Measurements from ENCODE around the gene TET1.
"Not testable (repeated sequence)": the region's sequence is repeated elsewhere in the genome, so short reads cannot be mapped to it uniquely, and the experiment has no call there.

The TET1 gene

DNA sequence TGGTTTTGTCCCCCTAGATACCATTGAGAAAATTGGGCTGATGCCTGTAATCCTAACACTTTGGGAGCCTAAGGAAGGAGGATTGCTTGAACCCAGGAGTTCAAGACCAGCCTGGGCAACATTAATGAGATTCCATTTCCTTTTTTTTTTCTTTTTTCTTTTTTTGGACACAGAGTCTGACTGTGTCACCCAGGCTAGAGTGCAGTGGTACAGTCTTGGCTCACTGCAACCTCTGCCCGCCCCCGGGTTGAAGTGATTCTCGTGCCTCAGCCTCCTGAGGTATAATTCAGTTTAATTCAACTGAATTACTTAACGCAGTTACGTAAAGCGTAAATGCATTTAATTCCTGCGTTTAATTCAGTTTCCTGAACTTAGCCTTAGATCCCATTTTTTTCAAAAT is 174.2 kb downstream of the TET1 start:
- no peak for DNase-seq (ENCODE audit: low read depth)
- TF ChIP-seq, protein P1, sequence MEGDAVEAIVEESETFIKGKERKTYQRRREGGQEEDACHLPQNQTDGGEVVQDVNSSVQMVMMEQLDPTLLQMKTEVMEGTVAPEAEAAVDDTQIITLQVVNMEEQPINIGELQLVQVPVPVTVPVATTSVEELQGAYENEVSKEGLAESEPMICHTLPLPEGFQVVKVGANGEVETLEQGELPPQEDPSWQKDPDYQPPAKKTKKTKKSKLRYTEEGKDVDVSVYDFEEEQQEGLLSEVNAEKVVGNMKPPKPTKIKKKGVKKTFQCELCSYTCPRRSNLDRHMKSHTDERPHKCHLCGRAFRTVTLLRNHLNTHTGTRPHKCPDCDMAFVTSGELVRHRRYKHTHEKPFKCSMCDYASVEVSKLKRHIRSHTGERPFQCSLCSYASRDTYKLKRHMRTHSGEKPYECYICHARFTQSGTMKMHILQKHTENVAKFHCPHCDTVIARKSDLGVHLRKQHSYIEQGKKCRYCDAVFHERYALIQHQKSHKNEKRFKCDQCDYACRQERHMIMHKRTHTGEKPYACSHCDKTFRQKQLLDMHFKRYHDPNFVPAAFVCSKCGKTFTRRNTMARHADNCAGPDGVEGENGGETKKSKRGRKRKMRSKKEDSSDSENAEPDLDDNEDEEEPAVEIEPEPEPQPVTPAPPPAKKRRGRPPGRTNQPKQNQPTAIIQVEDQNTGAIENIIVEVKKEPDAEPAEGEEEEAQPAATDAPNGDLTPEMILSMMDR (IDR thresholded peaks at IDR 0.05; ENCODE audit: low read length, missing control alignments), result no peak
- no peak overlapping the region for H3K4me3 ChIP-seq (replicated peaks; ENCODE audit: low read depth, low read length)

DNA sequence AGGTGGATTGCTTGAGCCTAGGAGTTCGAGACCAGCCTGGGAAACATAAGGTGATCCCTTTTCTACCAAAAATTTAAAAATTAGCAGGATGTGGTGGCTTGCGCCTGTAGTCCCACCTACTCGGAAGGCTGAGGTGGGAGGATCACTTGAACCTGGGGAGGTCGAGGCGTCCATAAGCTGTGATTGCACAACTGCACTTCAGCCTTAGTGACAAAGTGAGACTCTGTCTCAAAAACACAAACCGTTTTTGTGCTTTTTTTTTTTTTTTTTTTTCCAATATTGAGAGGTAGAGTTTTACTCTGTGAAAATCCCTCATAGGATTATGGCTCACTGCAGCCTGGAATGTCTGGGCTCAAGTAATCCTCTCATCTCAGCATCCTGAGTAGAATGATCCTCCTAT is 175.0 kb downstream of the TET1 start:
- DNase-seq (ENCODE audit: low read depth), result no peak
- H3K4me3 ChIP-seq (replicated peaks; ENCODE audit: low read depth, low read length), result no peak overlapping the region
- TF ChIP-seq, protein P1 (IDR thresholded peaks at IDR 0.05; ENCODE audit: low read length, missing control alignments), result no peak

DNA sequence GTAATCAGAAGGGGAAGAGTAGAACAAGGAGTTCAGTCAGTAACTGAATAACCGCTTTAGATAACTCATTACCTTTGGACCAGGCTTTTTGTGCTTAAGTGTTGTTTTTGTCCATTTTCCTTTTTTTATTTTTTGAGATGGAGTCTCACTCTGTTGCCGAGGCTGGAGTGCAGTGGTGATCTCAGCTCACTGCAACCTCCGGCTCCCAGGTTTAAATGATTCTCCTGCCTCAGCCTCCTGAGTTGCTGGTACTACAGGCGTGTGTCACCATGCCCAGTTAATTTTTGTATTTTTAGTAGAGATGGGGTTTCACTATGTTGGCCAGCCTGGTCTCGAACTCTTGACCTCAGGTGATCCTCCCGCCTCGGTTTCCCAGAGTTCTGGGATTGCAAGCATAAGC is 175.6 kb downstream of the TET1 start:
- DNase-seq (ENCODE audit: low read depth); H3K4me3 ChIP-seq (replicated peaks; ENCODE audit: low read depth, low read length): not testable (repeated sequence)

GRCh38 chr10:68740676-68741075 is 180.5 kb downstream of the TET1 start:
- DNase-seq (ENCODE audit: low read depth); H3K4me3 ChIP-seq (replicated peaks; ENCODE audit: low read depth, low read length): not testable (repeated sequence)

DNA sequence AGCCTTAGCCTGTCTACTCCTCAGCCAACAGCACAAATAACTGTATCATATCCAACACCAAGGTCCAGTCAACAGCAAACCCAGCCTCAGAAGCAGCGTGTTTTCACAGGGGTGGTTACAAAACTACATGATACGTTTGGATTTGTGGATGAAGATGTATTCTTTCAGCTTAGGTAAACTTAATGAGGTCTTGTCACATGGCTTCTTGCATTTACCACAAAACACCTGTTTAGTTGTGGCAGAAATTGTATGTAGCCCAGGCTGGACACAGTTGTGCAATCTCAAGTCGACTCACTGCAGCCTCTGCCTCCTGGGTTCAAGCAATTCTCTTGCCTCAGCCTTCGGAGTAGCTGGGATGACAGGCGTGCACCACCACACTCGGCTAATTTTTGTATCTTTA is 182.3 kb downstream of the TET1 start:
- TF ChIP-seq, protein P1 (IDR thresholded peaks at IDR 0.05; ENCODE audit: low read length, missing control alignments), result no peak
- no peak for DNase-seq (ENCODE audit: low read depth)
- H3K4me3 ChIP-seq (replicated peaks; ENCODE audit: low read depth, low read length), result no peak overlapping the region
